ENCODE data around the gene KNSTRN.

DNA sequence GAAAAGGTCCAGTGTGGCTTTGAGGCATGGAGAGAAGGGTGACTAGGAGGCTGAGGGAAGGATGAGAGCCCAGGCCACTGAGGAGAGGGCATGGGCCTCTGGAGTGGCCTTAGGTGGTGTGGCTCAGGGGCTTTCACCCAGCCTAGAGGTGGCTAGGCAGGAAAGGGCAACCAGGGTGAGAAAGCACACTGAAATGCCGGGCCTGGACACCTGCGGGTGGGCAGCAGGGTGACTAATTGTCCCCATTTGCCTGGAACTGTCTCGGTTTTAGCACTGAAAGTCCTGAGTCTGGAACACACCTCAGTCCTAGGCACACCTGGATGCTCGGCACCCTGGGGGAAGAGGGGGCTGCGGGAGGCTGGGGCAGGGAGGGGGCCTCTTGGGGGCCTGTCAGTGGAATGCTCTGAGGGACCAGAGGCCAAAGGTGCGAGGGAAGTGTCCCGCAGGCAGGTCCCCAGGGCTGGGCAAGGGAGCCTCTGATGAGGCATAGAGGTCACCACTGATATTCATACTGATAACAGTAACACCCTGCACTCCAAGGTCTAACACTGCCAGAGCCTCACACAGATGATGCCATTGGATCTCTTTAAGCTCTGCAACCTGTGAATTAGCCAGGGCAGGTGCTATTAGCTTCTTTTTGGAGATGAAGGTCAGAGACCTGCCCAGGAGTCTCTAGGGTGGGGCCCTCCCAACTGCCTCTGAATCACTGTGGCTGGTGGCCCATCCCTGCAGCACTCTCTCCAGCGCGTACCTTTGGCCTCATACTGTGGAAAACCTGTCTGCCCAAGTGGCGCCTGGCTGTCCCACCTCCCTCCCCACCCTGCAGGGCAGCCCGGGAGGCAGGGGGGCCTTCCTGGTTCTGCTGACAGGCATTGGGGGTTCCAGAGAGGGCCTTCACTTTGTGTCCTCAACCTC is 34.7 kb upstream of the KNSTRN start:
- no peak for TF ChIP-seq POLR2A (IDR thresholded peaks at IDR 0.05)
- TF ChIP-seq, protein P1, sequence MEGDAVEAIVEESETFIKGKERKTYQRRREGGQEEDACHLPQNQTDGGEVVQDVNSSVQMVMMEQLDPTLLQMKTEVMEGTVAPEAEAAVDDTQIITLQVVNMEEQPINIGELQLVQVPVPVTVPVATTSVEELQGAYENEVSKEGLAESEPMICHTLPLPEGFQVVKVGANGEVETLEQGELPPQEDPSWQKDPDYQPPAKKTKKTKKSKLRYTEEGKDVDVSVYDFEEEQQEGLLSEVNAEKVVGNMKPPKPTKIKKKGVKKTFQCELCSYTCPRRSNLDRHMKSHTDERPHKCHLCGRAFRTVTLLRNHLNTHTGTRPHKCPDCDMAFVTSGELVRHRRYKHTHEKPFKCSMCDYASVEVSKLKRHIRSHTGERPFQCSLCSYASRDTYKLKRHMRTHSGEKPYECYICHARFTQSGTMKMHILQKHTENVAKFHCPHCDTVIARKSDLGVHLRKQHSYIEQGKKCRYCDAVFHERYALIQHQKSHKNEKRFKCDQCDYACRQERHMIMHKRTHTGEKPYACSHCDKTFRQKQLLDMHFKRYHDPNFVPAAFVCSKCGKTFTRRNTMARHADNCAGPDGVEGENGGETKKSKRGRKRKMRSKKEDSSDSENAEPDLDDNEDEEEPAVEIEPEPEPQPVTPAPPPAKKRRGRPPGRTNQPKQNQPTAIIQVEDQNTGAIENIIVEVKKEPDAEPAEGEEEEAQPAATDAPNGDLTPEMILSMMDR (IDR thresholded peaks at IDR 0.05), result no peak
